H1 (cell line): ENCODE measurements around the gene KRTDAP. TPM values are rescaled to one million over a fixed set of nuclear protein-coding genes. Genes with fewer than 3 reads are reported as not detected.

Source experiments
- CTCF ChIA-PET: fragments of 300-600 bp; sonication (Branson Sonifier 250); formaldehyde crosslinking; loops from one replicate; lab custom pipeline; 2021; ENCODE audit not compliant: partially characterized antibody; lab: Charles Lee
- POLR2A ChIA-PET: fragments of 300-600 bp; sonication (Branson Sonifier 250); formaldehyde crosslinking; loops from one replicate; lab custom pipeline; 2021; ENCODE audit warnings: inconsistent platforms; ENCODE audit not compliant: partially characterized antibody; lab: Charles Lee
- DNase-seq, 2 experiments: peaks; one replicate each; pipeline versions ENCODE4 v3.0.0 to v3.0.0-alpha.2; 2010 to 2022; ENCODE audit warnings: low spot score in 2 of 2, low read depth in 1 of 2, mixed read lengths in 1 of 2
- FAIRE-seq: peaks from 2 replicates; lab custom pipeline; 2011; peaks lifted over from hg19 to GRCh38; lab: Jason Lieb, UNC
- H2AFZ ChIP-seq: 2 replicates; pipeline ENCODE4 v1.8.1; 2012; ENCODE audit warnings: low read length, inconsistent platforms
- H2AK5ac ChIP-seq: 2 replicates; pipeline ENCODE4 v1.6.1; 2013; ENCODE audit warnings: low read depth, low read length
- H2BK120ac ChIP-seq: replicated peaks from 2 replicates; pipeline ENCODE3; 2013; ENCODE audit warnings: low read depth, low read length, inconsistent platforms
- H2BK12ac ChIP-seq: 2 replicates; pipeline ENCODE4 v1.6.1; 2013; ENCODE audit warnings: low read depth, low read length
- H2BK15ac ChIP-seq: 2 replicates; pipeline ENCODE4 v1.6.1; 2013; ENCODE audit warnings: low read length
- H2BK20ac ChIP-seq: 2 replicates; pipeline ENCODE4 v1.6.1; 2013; ENCODE audit warnings: low read length
- H2BK5ac ChIP-seq: 2 replicates; pipeline ENCODE4 v1.6.1; 2013; ENCODE audit warnings: low read depth, low read length
- H3K14ac ChIP-seq: 2 replicates; pipeline ENCODE4 v1.6.1; 2013; ENCODE audit warnings: inconsistent platforms; ENCODE audit not compliant: insufficient read length
- H3K18ac ChIP-seq: 2 replicates; pipeline ENCODE4 v1.6.1; 2013; ENCODE audit warnings: low read length; ENCODE audit errors: extremely low read depth
- H3K23ac ChIP-seq: 2 replicates; pipeline ENCODE4 v1.6.1; 2013; ENCODE audit warnings: inconsistent platforms; ENCODE audit not compliant: insufficient read length
- H3K23me2 ChIP-seq: 2 replicates; pipeline ENCODE4 v1.6.1; 2013; ENCODE audit warnings: low read depth, low read length
- H3K27ac ChIP-seq: 2 replicates; pipeline ENCODE4 v1.6.1; 2011; ENCODE audit warnings: low read depth, low read length, inconsistent platforms
- H3K27me3 ChIP-seq, 4 experiments: replicated peaks in 1 of 4; 1 replicate in 1 of 4; 2 replicates in 3 of 4; pipeline versions ENCODE4 v1.6.1 to v1.8.1; 2011 to 2013; ENCODE audit warnings: low read length in 3 of 4, mild to moderate bottlenecking in 3 of 4, inconsistent platforms in 2 of 4, mixed read lengths in 2 of 4, moderate library complexity in 1 of 4; ENCODE audit not compliant: control insufficient read depth in 3 of 4, insufficient read depth in 3 of 4; ENCODE audit errors: extremely low read depth in 1 of 4
- H3K36me3 ChIP-seq, 4 experiments: 2 replicates each; pipeline versions ENCODE4 v1.6.1 to v1.8.1; 2011 to 2013; ENCODE audit warnings: mild to moderate bottlenecking in 4 of 4, low read length in 3 of 4, moderate library complexity in 2 of 4, control low read depth in 1 of 4, inconsistent platforms in 1 of 4; ENCODE audit not compliant: insufficient read depth in 4 of 4, control insufficient read depth in 2 of 4
- H3K4ac ChIP-seq: replicated peaks from 2 replicates; pipeline ENCODE3; 2013; ENCODE audit warnings: low read length, low read depth, mixed read lengths, inconsistent platforms; ENCODE audit not compliant: insufficient read length
- H3K4me1 ChIP-seq, 4 experiments: replicated peaks in 1 of 4; 1 replicate in 1 of 4; 2 replicates in 3 of 4; pipeline versions ENCODE4 v1.6.1 to v1.8.1; 2011 to 2013; ENCODE audit warnings: low read length in 3 of 4, inconsistent platforms in 2 of 4, mixed read lengths in 1 of 4; ENCODE audit not compliant: insufficient read depth in 4 of 4, control insufficient read depth in 3 of 4
- H3K4me2 ChIP-seq, 2 experiments: 2 replicates each; pipeline versions ENCODE4 v1.6.1 to v1.8.1; 2011 to 2013; ENCODE audit warnings: low read depth in 2 of 2, low read length in 2 of 2, control low read depth in 1 of 2, inconsistent platforms in 1 of 2, mild to moderate bottlenecking in 1 of 2; ENCODE audit not compliant: insufficient read depth in 1 of 2
- H3K4me3 ChIP-seq, 4 experiments: fragments of 200-600, 300-600 bp in 1 of 4; sonication (generic), shearing (Covaris generic), sonication (Bioruptor Twin) in 1 of 4; 2 replicates each; pipeline versions ENCODE4 v1.5.1 to v1.8.1; 2011 to 2016; ENCODE audit warnings: low read length in 4 of 4, low read depth in 3 of 4, control low read depth in 2 of 4, inconsistent platforms in 2 of 4, mild to moderate bottlenecking in 2 of 4, mixed read lengths in 1 of 4, moderate library complexity in 1 of 4; ENCODE audit not compliant: insufficient read depth in 2 of 4; ENCODE audit errors: extremely low read depth in 1 of 4
- H3K56ac ChIP-seq: replicated peaks from 2 replicates; pipeline ENCODE3; 2013; ENCODE audit warnings: low read depth, mild to moderate bottlenecking, mixed read lengths, low read length, inconsistent platforms; ENCODE audit not compliant: insufficient read length
- H3K79me1 ChIP-seq: 2 replicates; pipeline ENCODE4 v1.6.1; 2013; ENCODE audit warnings: low read depth, low read length, control low read depth
- H3K79me2 ChIP-seq, 2 experiments: 2 replicates each; pipeline versions ENCODE4 v1.6.1 to v1.8.1; 2012 to 2013; ENCODE audit warnings: low read length in 2 of 2, mild to moderate bottlenecking in 2 of 2, inconsistent platforms in 1 of 2; ENCODE audit not compliant: insufficient read depth in 2 of 2, control insufficient read depth in 1 of 2
- H3K9ac ChIP-seq, 4 experiments: replicated peaks in 1 of 4; 1 replicate in 1 of 4; 2 replicates in 3 of 4; pipeline versions ENCODE4 v1.6.1 to v1.8.1; 2011 to 2013; ENCODE audit warnings: low read depth in 3 of 4, low read length in 3 of 4, control low read depth in 2 of 4, mild to moderate bottlenecking in 2 of 4, moderate library complexity in 2 of 4, inconsistent platforms in 1 of 4; ENCODE audit errors: extremely low read depth in 1 of 4
- H3K9me3 ChIP-seq, 2 experiments: 2 replicates each; pipeline versions ENCODE4 v1.6.1 to v1.8.1; 2012 to 2013; ENCODE audit warnings: mild to moderate bottlenecking in 2 of 2, moderate library complexity in 2 of 2, control low read depth in 1 of 2, inconsistent platforms in 1 of 2, low read depth in 1 of 2, low read length in 1 of 2, mixed read lengths in 1 of 2; ENCODE audit not compliant: insufficient read depth in 2 of 2
- H4K20me1 ChIP-seq, 2 experiments: replicated peaks in 1 of 2; 2 replicates each; pipeline versions ENCODE3 to v1.8.1; 2011 to 2013; ENCODE audit warnings: inconsistent platforms in 2 of 2, low read length in 2 of 2, mild to moderate bottlenecking in 1 of 2; ENCODE audit not compliant: insufficient read depth in 2 of 2, control insufficient read depth in 1 of 2
- H4K5ac ChIP-seq: 2 replicates; pipeline ENCODE4 v1.6.1; 2013; ENCODE audit warnings: low read length, low read depth, mixed read lengths, inconsistent platforms; ENCODE audit not compliant: insufficient read length
- H4K8ac ChIP-seq: 2 replicates; pipeline ENCODE4 v1.8.0; 2013; ENCODE audit warnings: mild to moderate bottlenecking, moderate library complexity, low read length, inconsistent platforms; ENCODE audit not compliant: insufficient read depth; ENCODE audit errors: extremely low read depth
- H4K91ac ChIP-seq: replicated peaks from 2 replicates; pipeline ENCODE3; 2013; ENCODE audit warnings: low read length, mixed read lengths, inconsistent platforms; ENCODE audit not compliant: insufficient read length
- CHD1 ChIP-seq: IDR thresholded peaks from 2 replicates; pipeline ENCODE4 v1.6.1; 2012; ENCODE audit warnings: low read depth, low read length, improper control_type of control experiment
- FOSL1 ChIP-seq: IDR thresholded peaks from 2 replicates; pipeline ENCODE4 v1.6.1; 2011; ENCODE audit warnings: mild to moderate bottlenecking, low read depth, low read length, moderate library complexity; ENCODE audit not compliant: insufficient read depth
- GABPA ChIP-seq: IDR thresholded peaks from 2 replicates; pipeline ENCODE4 v1.6.1; 2011; ENCODE audit warnings: mild to moderate bottlenecking, low read length, moderate library complexity, borderline replicate concordance; ENCODE audit not compliant: insufficient read depth
- GTF2F1 ChIP-seq: IDR thresholded peaks from 2 replicates; pipeline ENCODE4 v1.6.1; 2012; ENCODE audit warnings: low read depth, low read length, improper control_type of control experiment, borderline replicate concordance
- HDAC6 ChIP-seq: IDR thresholded peaks from one replicate; pipeline ENCODE4 v1.7.1; 2012; ENCODE audit warnings: low read depth, mild to moderate bottlenecking, inconsistent platforms, low read length, moderate library complexity
- KDM4A ChIP-seq: IDR thresholded peaks from one replicate; pipeline ENCODE4 v1.7.1; 2012; ENCODE audit warnings: low read depth, mild to moderate bottlenecking, moderate library complexity, low read length, inconsistent platforms; ENCODE audit not compliant: severe bottlenecking
- KDM5A ChIP-seq: fragments of 200-600 bp; IDR thresholded peaks from 2 replicates; pipeline ENCODE4 v1.7.1; 2012; ENCODE audit warnings: mild to moderate bottlenecking, low read length, inconsistent platforms, mixed read lengths
- POU5F1 ChIP-seq: IDR thresholded peaks from 2 replicates; pipeline ENCODE4 v1.6.1; 2011; ENCODE audit warnings: low read depth, mild to moderate bottlenecking, low read length, moderate library complexity
- RAD21 ChIP-seq, 2 experiments: IDR thresholded peaks in 1 of 2; conservative IDR thresholded peaks in 1 of 2; 2 replicates each; pipeline ENCODE4 v1.6.1; 2011; ENCODE audit warnings: low read depth in 2 of 2, low read length in 2 of 2, improper control_type of control experiment in 1 of 2, inconsistent platforms in 1 of 2, mild to moderate bottlenecking in 1 of 2, moderate library complexity in 1 of 2
- SAP30 ChIP-seq: fragments of 300-600 bp; sonication (generic); IDR thresholded peaks from 2 replicates; pipeline ENCODE4 v1.7.1; 2012; ENCODE audit warnings: low read length, moderate library complexity, mild to moderate bottlenecking, inconsistent platforms; ENCODE audit not compliant: insufficient read depth, insufficient replicate concordance
- SIX5 ChIP-seq: IDR thresholded peaks from 2 replicates; pipeline ENCODE4 v1.6.1; 2011; ENCODE audit warnings: mild to moderate bottlenecking, low read depth, low read length
- SUZ12 ChIP-seq: fragments of 200-600 bp; sonication (generic); IDR thresholded peaks from 2 replicates; pipeline ENCODE4 v1.6.1; 2012; ENCODE audit warnings: mild to moderate bottlenecking, inconsistent platforms, low read length, moderate library complexity, mixed read lengths
- TAF7 ChIP-seq: optimal IDR thresholded peaks from 2 replicates; pipeline ENCODE3; 2011; ENCODE audit warnings: low read depth, mild to moderate bottlenecking, inconsistent platforms, low read length, moderate library complexity, borderline replicate concordance
- TEAD4 ChIP-seq: IDR thresholded peaks from 2 replicates; pipeline ENCODE4 v1.6.1; 2012; ENCODE audit warnings: low read depth, low read length, inconsistent platforms, mixed read lengths
- WGBS, 2 experiments: shearing (Covaris generic) in 1 of 2; methylation state at CpG; one replicate each; pipeline versions ENCODE4 v1.1.6 to v1.1.7; 2013 to 2015; ENCODE audit warnings: low lambda C conversion rate in 2 of 2, mixed read lengths in 2 of 2, inconsistent platforms in 1 of 2, low coverage in 1 of 2, missing lambda C conversion rate in 1 of 2; ENCODE audit not compliant: insufficient replicate concordance in 2 of 2, insufficient coverage in 1 of 2, insufficient read length in 1 of 2; ENCODE audit errors: extremely low coverage in 1 of 2, missing lambda C conversion rate in 1 of 2; 5-methylcytosine and 5-hydroxymethylcytosine counted together
- polyA plus RNA-seq, 7 experiments: library from polyadenylated mRNA; depleted of rRNA in 3 of 7; stranded (reverse) in 5 of 7; unstranded in 2 of 7; fragments of >200 nt in 5 of 7; fragments of 200-250 nt in 2 of 7; gene quantifications; 1 replicate in 5 of 7; 2 replicates in 1 of 7; 4 replicates in 1 of 7; pipeline versions ENCODE4 v1.2.1 to v1.2.3, GENCODE V29; 2011 to 2013; ENCODE audit warnings: missing spikeins in 2 of 7, mixed read lengths in 2 of 7
- total RNA-seq: library from RNA; stranded (reverse); fragmentation: NEBNext Ultra II Directional; extraction: Animal tissue kit (Norgen Biotek cat#: 25700); gene quantifications from 2 replicates; pipeline ENCODE4 v1.2.1, GENCODE V29; 2021

Gene KRTDAP
- total and polyA plus RNA-seq, 2 of the 8 experiments (the other 6 are each of a cell fraction or from before 2014, with no cell fraction given), result 0.69 to 0.88 TPM

DNA sequence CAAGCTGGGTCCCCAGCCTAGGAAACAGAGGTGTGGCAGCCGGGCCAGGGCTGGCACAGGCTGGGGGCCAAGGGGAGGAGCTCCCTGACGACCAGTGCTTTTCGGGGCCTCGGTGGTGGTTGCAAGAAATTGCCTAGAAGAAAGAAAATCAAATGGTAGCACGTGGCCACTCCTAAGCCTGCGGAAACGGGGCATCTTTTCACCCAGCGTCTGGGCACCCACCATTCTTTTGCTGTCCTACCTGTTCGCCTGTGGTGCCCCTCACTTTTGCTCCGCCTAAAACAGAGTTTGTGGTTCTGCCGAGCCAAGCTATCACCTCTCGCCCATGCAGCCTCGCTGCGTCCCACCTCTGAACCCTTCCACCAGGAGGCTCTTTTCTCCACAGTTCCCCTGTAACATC, 7.1 kb upstream of the KRTDAP start:
- Histone ChIP-seq H2BK5ac (no peak overlapping the region), H3K23ac (no peak overlapping the region), H2AFZ (no peak overlapping the region), H4K20me1 (peaks cover 2 to 16% of the 10 kb centered on the region in 2 experiments), H3K4ac (no peak overlapping the region), H3K4me1 (peaks cover 0 to 5% (median 3%) of the 10 kb centered on the region in 4 experiments; a peak in 3 of 7 replicates), H3K4me2 (no peak overlapping the region), H4K5ac (no peak overlapping the region), H3K9ac (no peak overlapping the region), H2BK20ac (no peak overlapping the region), H3K14ac (no peak overlapping the region), H4K8ac (no peak overlapping the region), H2BK12ac (no peak overlapping the region), H2BK15ac (no peak overlapping the region), H3K56ac (no peak overlapping the region), H3K4me3 (no peak overlapping the region), H3K23me2 (no peaks in the 10 kb centered on the region), H3K36me3 (peaks cover 11 to 40% (median 28%) of the 10 kb centered on the region in 4 experiments), H2BK120ac (no peak overlapping the region), H3K27ac (no peak overlapping the region), H3K9me3 (no peaks in the 10 kb centered on the region), H3K79me1 (no peaks in the 10 kb centered on the region), H3K27me3 (no peaks in the 10 kb centered on the region), H3K79me2 (no peaks in the 10 kb centered on the region), H2AK5ac (no peak overlapping the region), H3K18ac (no peak overlapping the region), H4K91ac (no peak overlapping the region)
- DNase-seq, result no peak
- CTCF ChIA-PET, result interaction anchor here (0.6 to 2.2 kb wide), 12 partner anchors 9 to 144 kb away, joined by 3 to 15 read pairs (median 4); no protein-coding TSS in a partner anchor
- 84% methylated on average over 14 of the region's 14 CpGs; no CpG with 5 or more reads in 1 of the 2 experiments for WGBS, 2 experiments
- POLR2A ChIA-PET, result interaction anchor here (0.5 to 4.1 kb wide), 13 partner anchors 10 to 226 kb away, joined by 3 to 110 read pairs (median 3); partner anchors contain the start of gene CD22
- no peak for FAIRE-seq
- TF ChIP-seq SIX5, result no peak
- TF ChIP-seq KDM4A, result no peak
- TF ChIP-seq TEAD4, result no peak
- no peak for TF ChIP-seq HDAC6
- no peak for TF ChIP-seq POU5F1
- TF ChIP-seq TAF7, result no peak
- no peak for TF ChIP-seq CHD1
- TF ChIP-seq GABPA, result no peak
- no peak for TF ChIP-seq FOSL1
- no peak for TF ChIP-seq RAD21 (IDR thresholded peaks at IDR 0.05 in 1 of 2, conservative IDR thresholded peaks at IDR 0.05 in 1 of 2; ENCODE audit: low read depth in 2 of 2, low read length in 2 of 2)
- no peak for TF ChIP-seq KDM5A
- no peak for TF ChIP-seq GTF2F1
- TF ChIP-seq SAP30, result no peak
- TF ChIP-seq SUZ12, result no peak
